Uterus (tissue), 2 donors: ENCODE measurements around the gene SMURF1.

Experiments used
- POLR2A ChIP-seq, 2 donors: fragments of 450-650 bp; IDR thresholded peaks; one replicate each; pipeline ENCODE4 v1.6.1; 2016; ENCODE audit warnings: antibody characterized with exemption in 2 of 2, mild to moderate bottlenecking in 1 of 2, moderate library complexity in 1 of 2
- TF ChIP-seq, protein P1 (sequence below), 4 experiments: fragments of 200-600 bp in 2 of 4; fragments of 450-650 bp in 2 of 4; sonication (generic) in 2 of 4; IDR thresholded peaks; one replicate each; pipeline ENCODE4 v1.5.1; 2016 to 2019; ENCODE audit warnings: antibody characterized with exemption in 4 of 4, mild to moderate bottlenecking in 2 of 4, moderate library complexity in 1 of 4

GRCh38 chr7:99156649-99157048 lies 12.7 kb upstream of the SMURF1 start:
- TF ChIP-seq, protein P1, sequence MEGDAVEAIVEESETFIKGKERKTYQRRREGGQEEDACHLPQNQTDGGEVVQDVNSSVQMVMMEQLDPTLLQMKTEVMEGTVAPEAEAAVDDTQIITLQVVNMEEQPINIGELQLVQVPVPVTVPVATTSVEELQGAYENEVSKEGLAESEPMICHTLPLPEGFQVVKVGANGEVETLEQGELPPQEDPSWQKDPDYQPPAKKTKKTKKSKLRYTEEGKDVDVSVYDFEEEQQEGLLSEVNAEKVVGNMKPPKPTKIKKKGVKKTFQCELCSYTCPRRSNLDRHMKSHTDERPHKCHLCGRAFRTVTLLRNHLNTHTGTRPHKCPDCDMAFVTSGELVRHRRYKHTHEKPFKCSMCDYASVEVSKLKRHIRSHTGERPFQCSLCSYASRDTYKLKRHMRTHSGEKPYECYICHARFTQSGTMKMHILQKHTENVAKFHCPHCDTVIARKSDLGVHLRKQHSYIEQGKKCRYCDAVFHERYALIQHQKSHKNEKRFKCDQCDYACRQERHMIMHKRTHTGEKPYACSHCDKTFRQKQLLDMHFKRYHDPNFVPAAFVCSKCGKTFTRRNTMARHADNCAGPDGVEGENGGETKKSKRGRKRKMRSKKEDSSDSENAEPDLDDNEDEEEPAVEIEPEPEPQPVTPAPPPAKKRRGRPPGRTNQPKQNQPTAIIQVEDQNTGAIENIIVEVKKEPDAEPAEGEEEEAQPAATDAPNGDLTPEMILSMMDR (IDR thresholded peaks at IDR 0.05): no peak
- no peak for TF ChIP-seq POLR2A (IDR thresholded peaks at IDR 0.05)
